Cardiac fibroblast (primary cell): ENCODE data around the gene DKK3.
A peak's percentile ranks its signal among the peaks of the same experiment; 100 is the strongest.

Experiments
- DNase-seq, 2 donors: peaks; one replicate each; pipeline versions ENCODE4 v3.0.0 to v3.0.0-alpha.2; 2010; ENCODE audit warnings: low read depth in 2 of 2
- H3K4me3 ChIP-seq, 2 donors: replicated peaks in 1 of 2; 1 replicate in 1 of 2; 2 replicates in 1 of 2; pipeline ENCODE4 v1.5.1; 2011; ENCODE audit warnings: low read depth in 2 of 2, low read length in 2 of 2, mild to moderate bottlenecking in 2 of 2, moderate library complexity in 1 of 2
- TF ChIP-seq, protein P1 (sequence below): IDR thresholded peaks from one replicate; pipeline ENCODE4 v1.5.1; 2011; ENCODE audit warnings: low read depth, mild to moderate bottlenecking, low read length, inconsistent platforms

The DKK3 gene

GRCh38 chr11:12007769-12008737, at the start of gene DKK3:
Gene DKK3 (minus strand): TSS chr11:12008626. CDS start chr11:12008582, 44 bp downstream.
- DNase-seq = peak in 1 of 2 donors; percentile 40
- H3K4me3 ChIP-seq = peak within 1 kb of the TSS; percentile 68 to 89
- TF ChIP-seq, protein P1, sequence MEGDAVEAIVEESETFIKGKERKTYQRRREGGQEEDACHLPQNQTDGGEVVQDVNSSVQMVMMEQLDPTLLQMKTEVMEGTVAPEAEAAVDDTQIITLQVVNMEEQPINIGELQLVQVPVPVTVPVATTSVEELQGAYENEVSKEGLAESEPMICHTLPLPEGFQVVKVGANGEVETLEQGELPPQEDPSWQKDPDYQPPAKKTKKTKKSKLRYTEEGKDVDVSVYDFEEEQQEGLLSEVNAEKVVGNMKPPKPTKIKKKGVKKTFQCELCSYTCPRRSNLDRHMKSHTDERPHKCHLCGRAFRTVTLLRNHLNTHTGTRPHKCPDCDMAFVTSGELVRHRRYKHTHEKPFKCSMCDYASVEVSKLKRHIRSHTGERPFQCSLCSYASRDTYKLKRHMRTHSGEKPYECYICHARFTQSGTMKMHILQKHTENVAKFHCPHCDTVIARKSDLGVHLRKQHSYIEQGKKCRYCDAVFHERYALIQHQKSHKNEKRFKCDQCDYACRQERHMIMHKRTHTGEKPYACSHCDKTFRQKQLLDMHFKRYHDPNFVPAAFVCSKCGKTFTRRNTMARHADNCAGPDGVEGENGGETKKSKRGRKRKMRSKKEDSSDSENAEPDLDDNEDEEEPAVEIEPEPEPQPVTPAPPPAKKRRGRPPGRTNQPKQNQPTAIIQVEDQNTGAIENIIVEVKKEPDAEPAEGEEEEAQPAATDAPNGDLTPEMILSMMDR = no peak

DNA sequence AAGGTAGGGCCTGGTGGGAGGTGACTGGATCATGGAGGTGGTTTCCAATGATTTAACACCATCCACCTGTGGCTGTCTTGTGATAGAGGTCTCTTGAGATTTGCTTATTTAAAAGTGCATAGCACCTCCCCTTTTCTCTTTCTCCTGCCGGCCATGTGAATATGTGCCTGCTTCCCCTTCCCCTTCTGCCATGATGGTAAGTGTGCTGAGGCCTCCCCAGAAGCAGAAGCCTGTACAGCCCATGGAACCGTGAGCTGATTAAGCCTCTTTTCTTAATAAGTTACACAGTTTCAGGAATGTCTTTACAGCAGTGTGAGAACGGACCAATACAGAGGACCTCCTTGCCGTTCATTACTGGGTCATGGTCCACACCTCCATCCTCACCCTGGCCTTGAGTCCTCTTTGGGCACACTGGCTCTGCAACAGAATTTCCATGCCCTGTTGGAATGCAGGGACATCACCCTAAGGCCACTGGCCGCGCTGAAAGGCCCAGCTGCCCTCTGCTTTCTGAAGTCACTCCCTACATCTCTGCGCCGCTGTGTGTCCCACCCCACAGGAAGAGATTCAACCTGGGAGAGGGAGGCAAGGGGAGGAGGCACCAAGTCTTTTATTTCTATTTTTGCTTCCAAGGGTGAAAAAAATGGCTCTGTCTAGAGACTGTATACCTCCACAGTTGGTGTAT, 49.0 kb upstream of the DKK3 start:
- H3K4me3 ChIP-seq = no peak overlapping the region
- TF ChIP-seq, protein P1 = no peak
- DNase-seq = no peak

GRCh38 chr11:12056119-12056518, 47.7 kb upstream of the DKK3 start:
- DNase-seq = no peak
- no peak overlapping the region for H3K4me3 ChIP-seq
- TF ChIP-seq, protein P1 = no peak

DNA sequence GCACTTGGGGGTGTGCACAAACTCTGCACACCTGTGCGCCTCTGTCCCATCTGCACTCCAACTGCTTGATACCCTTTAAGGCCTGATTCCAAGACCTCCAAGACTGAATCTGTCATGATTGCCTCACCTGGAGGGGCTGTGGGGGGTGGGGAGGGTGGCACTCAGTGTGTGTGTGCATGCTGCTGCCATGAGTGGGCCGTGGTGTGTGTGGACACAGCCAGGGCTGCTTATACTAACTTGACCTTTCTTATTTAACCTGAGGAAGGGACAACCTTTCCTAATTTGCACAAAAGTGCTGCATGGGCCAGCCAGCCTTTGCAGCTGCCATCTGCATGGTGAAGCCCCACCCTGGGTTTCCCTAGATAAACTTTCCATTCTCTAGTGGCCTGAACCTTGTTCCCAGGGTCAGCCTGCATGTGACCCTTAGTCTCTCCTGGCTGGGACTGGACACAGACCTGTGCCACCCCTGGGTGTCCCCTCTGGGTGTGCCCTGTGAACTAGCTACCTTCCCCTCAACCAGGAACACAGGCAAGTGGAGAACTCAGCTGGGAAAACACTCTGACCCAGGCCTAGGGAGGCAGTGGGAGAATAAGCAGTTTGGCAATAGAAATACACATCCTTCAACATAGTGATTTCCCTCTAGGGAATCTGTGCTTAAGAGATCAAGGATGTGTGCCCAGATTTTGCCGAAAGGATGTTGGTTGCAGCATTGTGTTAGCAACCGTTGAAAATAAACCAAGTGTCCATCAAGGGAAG, 45.4 kb upstream of the DKK3 start:
- peak; percentile 91 to 94 for DNase-seq
- no peak overlapping the region for H3K4me3 ChIP-seq
- TF ChIP-seq, protein P1 = no peak

DNA sequence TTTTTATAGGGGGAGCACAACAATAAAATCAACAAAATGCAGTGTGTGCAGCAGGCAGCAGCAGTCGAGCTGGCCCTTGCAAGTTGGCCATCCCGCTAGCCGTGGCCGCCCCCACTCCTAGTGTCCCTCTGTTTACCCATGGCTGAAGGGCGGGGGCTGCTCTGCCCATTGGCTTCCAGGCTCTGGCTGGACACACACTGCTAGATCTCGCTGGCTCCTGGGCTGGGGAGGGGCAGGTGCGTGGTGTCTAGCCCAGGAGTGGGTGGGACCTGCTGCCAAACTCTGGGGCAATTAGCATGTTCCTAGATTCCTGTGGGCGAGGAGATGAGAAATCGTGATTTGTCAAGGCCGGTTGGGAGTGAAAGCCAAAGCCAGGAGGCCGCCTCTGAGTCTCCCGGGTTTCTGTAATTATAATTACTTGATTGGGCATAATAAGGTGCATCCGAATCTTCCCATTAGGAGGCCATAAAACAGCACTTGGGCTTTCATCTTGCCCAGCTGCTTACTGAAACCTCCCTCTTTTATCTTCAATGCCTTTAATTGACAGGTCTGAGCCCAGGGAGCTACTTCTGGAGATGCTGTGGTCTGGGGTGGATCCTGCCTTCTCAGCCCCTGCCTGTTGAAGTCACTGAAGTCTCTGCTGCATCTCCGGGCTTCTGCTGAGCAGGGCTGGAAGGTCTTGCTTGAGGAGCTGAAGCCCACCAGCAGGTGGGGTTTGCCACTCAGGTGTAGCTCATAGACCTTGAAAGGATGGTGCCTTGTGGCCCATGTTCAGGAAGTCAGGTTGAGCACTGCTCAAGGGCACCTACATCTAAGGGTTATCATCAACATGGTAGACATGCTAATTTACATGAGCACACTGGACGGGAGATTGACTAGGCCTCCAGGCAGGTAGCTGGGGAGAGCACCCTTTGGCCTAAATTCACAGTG, 44.5 kb upstream of the DKK3 start:
- TF ChIP-seq, protein P1 = no peak
- no peak for DNase-seq
- no peak overlapping the region for H3K4me3 ChIP-seq
